CD4-positive, alpha-beta T cell (primary cell): ENCODE measurements around the gene QTRT2. TPM values are rescaled to one million over a fixed set of nuclear protein-coding genes. Genes with fewer than 3 reads are reported as not detected.

Experiments
- ATAC-seq: fragments of 200-7000 bp; cut with Tn5 transposase; one replicate; pipeline ENCODE4 v1.10.0; 2022; ENCODE audit warnings: mild to moderate bottlenecking; ENCODE audit not compliant: poor library complexity
- CTCF ChIA-PET: fragments of 350-600 bp; sonication (Branson Sonifier 250); formaldehyde crosslinking; loops from one replicate; lab custom pipeline; 2021; ENCODE audit warnings: antibody characterized with exemption, inconsistent platforms; lab: Charles Lee
- POLR2A ChIA-PET: fragments of 350-600 bp; sonication (Branson Sonifier 250); formaldehyde crosslinking; loops from one replicate; lab custom pipeline; 2021; ENCODE audit warnings: antibody characterized with exemption, inconsistent platforms; lab: Charles Lee
- DNase-seq, 14 experiments: peaks; one replicate each; pipeline ENCODE4 v3.0.0-alpha.2; 2013 to 2020; ENCODE audit warnings: mixed read lengths in 2 of 14
- H3K27ac ChIP-seq, 2 donors: one replicate each; pipeline versions ENCODE4 v1.5.1 to v1.7.0; 2013; ENCODE audit warnings: low read length in 2 of 2, low read depth in 1 of 2, mild to moderate bottlenecking in 1 of 2
- H3K27me3 ChIP-seq, 2 experiments: 1 replicate in 1 of 2; 2 replicates in 1 of 2; pipeline versions ENCODE4 v1.6.1 to v1.7.0; 2013; ENCODE audit warnings: low read length in 2 of 2, control low read depth in 1 of 2, mild to moderate bottlenecking in 1 of 2, moderate library complexity in 1 of 2; ENCODE audit not compliant: insufficient read depth in 2 of 2, control insufficient read depth in 1 of 2
- H3K36me3 ChIP-seq: one replicate; pipeline ENCODE4 v1.6.1; 2013; ENCODE audit warnings: low read length, control low read depth; ENCODE audit not compliant: insufficient read depth
- H3K4me1 ChIP-seq: one replicate; pipeline ENCODE4 v1.6.1; 2013; ENCODE audit warnings: low read length, control low read depth; ENCODE audit not compliant: insufficient read depth
- H3K4me3 ChIP-seq: one replicate; pipeline ENCODE4 v1.5.1; 2013; ENCODE audit warnings: mild to moderate bottlenecking, low read length, moderate library complexity
- H3K9me3 ChIP-seq, 2 experiments: 1 replicate in 1 of 2; 2 replicates in 1 of 2; pipeline versions ENCODE4 v1.6.1 to v1.7.0; 2013; ENCODE audit warnings: low read length in 2 of 2, mild to moderate bottlenecking in 2 of 2, control low read depth in 1 of 2, moderate library complexity in 1 of 2; ENCODE audit not compliant: control insufficient read depth in 1 of 2, insufficient read depth in 1 of 2
- H3K27ac Mint-ChIP-seq: one replicate; pipeline ENCODE4 v1.8.0; 2020; ENCODE audit warnings: mixed read lengths
- H3K27me3 Mint-ChIP-seq: one replicate; pipeline ENCODE4 v1.8.0; 2021; ENCODE audit warnings: mixed read lengths
- H3K36me3 Mint-ChIP-seq: one replicate; pipeline ENCODE4 v1.8.0; 2021; ENCODE audit warnings: low read depth, mixed read lengths
- H3K4me1 Mint-ChIP-seq: one replicate; pipeline ENCODE4 v1.8.0; 2021; ENCODE audit warnings: low read depth, mixed read lengths
- H3K4me3 Mint-ChIP-seq: one replicate; pipeline ENCODE4 v1.8.0; 2020; ENCODE audit warnings: mild to moderate bottlenecking, mixed read lengths
- H3K9me3 Mint-ChIP-seq: one replicate; pipeline ENCODE4 v1.8.0; 2020; ENCODE audit warnings: mixed read lengths
- intact Hi-C, 2 experiments: fragments of 100-400 bp; cut with DNase I in 1 of 2; cut with micrococcal nuclease in 1 of 2; formaldehyde crosslinking; loops; one replicate each; pipeline versions ENCODE4 v1.15.1 to v1.9.0; 2023 to 2025; cut with DNase I, micrococcal nuclease
- total RNA-seq, 174 experiments: library from RNA in 2 of 174; stranded (reverse) in 2 of 174; gene quantifications; one replicate each; pipeline ENCODE4 v1.2.3 and lab custom pipeline; 2021 to 2026
- TF ChIP-seq, protein P1 (sequence below): fragments of 200-600 bp; IDR thresholded peaks from one replicate; pipeline ENCODE4 v1.8.0; 2022; ENCODE audit warnings: antibody characterized with exemption, mild to moderate bottlenecking

The QTRT2 gene
- total RNA-seq, 2 experiments from 2014 or later, result 22.8 to 27.0 TPM

GRCh38 chr3:114104414-114104813, 47.9 kb downstream of the QTRT2 start:
- ATAC-seq (no peak), DNase-seq (no peak)
- TF ChIP-seq, protein P1, sequence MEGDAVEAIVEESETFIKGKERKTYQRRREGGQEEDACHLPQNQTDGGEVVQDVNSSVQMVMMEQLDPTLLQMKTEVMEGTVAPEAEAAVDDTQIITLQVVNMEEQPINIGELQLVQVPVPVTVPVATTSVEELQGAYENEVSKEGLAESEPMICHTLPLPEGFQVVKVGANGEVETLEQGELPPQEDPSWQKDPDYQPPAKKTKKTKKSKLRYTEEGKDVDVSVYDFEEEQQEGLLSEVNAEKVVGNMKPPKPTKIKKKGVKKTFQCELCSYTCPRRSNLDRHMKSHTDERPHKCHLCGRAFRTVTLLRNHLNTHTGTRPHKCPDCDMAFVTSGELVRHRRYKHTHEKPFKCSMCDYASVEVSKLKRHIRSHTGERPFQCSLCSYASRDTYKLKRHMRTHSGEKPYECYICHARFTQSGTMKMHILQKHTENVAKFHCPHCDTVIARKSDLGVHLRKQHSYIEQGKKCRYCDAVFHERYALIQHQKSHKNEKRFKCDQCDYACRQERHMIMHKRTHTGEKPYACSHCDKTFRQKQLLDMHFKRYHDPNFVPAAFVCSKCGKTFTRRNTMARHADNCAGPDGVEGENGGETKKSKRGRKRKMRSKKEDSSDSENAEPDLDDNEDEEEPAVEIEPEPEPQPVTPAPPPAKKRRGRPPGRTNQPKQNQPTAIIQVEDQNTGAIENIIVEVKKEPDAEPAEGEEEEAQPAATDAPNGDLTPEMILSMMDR, result no peak
- no peak overlapping the region for H3K27ac Mint-ChIP-seq
- Histone ChIP-seq H3K4me1 (no peaks in the 10 kb centered on the region), H3K27me3 (no peaks in the 10 kb centered on the region), H3K36me3 (no peaks in the 10 kb centered on the region), H3K9me3 (no peaks in the 10 kb centered on the region), H3K4me3 (no peak overlapping the region), H3K27ac (no peak overlapping the region)
- H3K9me3 Mint-ChIP-seq, result no peaks in the 10 kb centered on the region
- H3K4me3 Mint-ChIP-seq, result no peak overlapping the region
- peaks cover 10% of the 10 kb centered on the region for H3K27me3 Mint-ChIP-seq
- H3K4me1 Mint-ChIP-seq, result no peaks in the 10 kb centered on the region
- H3K36me3 Mint-ChIP-seq, result no peaks in the 10 kb centered on the region
- ChIA-PET CTCF (no interaction called here), POLR2A (no interaction called here)
- intact Hi-C loops, result no loop called here

GRCh38 chr3:114108137-114108536, 51.6 kb downstream of the QTRT2 start:
- H3K4me1 ChIP-seq, result no peaks in the 10 kb centered on the region
- ChIA-PET POLR2A (no interaction called here), CTCF (interaction anchor here (1.6 kb wide), 1 partner anchor 11 kb away, joined by 4 read pairs; no protein-coding TSS in a partner anchor)
- Mint-ChIP-seq H3K27ac (no peak overlapping the region), H3K4me3 (no peak overlapping the region), H3K9me3 (no peaks in the 10 kb centered on the region), H3K4me1 (no peaks in the 10 kb centered on the region), H3K36me3 (no peaks in the 10 kb centered on the region), H3K27me3 (peaks cover 5% of the 10 kb centered on the region)
- ATAC-seq (no peak), DNase-seq (no peak)
- no peaks in the 10 kb centered on the region for H3K9me3 ChIP-seq
- no peaks in the 10 kb centered on the region for H3K27me3 ChIP-seq
- TF ChIP-seq, protein P1, result no peak
- intact Hi-C loops, result no loop called here
- no peak overlapping the region for H3K4me3 ChIP-seq
- no peak overlapping the region for H3K27ac ChIP-seq
- H3K36me3 ChIP-seq, result no peaks in the 10 kb centered on the region

DNA sequence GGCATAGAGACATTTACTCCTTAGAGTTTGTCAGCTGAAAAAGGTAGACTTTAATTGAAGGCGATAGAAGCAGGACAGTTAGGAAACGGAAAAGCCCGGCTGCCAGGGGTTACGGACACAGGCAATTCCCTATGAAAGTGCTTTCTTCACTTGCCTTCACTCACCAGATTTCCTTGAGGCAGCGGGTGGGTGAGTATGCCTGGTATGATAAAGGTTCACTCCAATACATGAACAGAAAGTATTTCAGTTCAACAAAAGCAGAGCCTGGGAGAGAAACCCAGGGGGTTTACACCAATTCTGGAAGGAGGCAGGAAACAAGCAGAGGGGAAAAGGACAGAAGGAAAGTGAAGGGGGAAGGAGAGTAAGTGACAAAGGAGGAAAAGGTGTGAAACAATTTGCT, 53.9 kb downstream of the QTRT2 start:
- Histone ChIP-seq H3K4me3 (no peak overlapping the region), H3K4me1 (no peaks in the 10 kb centered on the region), H3K27me3 (no peaks in the 10 kb centered on the region), H3K36me3 (no peaks in the 10 kb centered on the region), H3K27ac (no peak overlapping the region), H3K9me3 (no peaks in the 10 kb centered on the region)
- H3K9me3 Mint-ChIP-seq, result no peaks in the 10 kb centered on the region
- H3K27ac Mint-ChIP-seq, result no peak overlapping the region
- H3K27me3 Mint-ChIP-seq, result peaks cover 5% of the 10 kb centered on the region
- ChIA-PET CTCF (no interaction called here), POLR2A (no interaction called here)
- no peaks in the 10 kb centered on the region for H3K36me3 Mint-ChIP-seq
- H3K4me3 Mint-ChIP-seq, result no peak overlapping the region
- DNase-seq (no peak), ATAC-seq (no peak)
- H3K4me1 Mint-ChIP-seq, result no peaks in the 10 kb centered on the region
- TF ChIP-seq, protein P1, result no peak
- intact Hi-C loops, result no loop called here
